SK-N-SH (cell line): ENCODE results near the gene ELAVL4. TPM values are rescaled to one million over a fixed set of nuclear protein-coding genes. Genes with fewer than 3 reads are reported as not detected.

ENCODE experiments used
- CTCF ChIA-PET: fragments of 300-600, 350-600 bp; formaldehyde crosslinking; extraction: SDS; loops from one replicate; lab custom pipeline; 2021; lab: Yijun Ruan, JAX
- POLR2A ChIA-PET: fragments of 350-600 bp; sonication (Branson Sonifier 250); formaldehyde crosslinking; extraction: SDS; loops from one replicate; lab custom pipeline; 2020; ENCODE audit warnings: antibody characterized with exemption, inconsistent platforms; lab: Yijun Ruan, JAX
- DNase-seq: peaks from one replicate; pipeline ENCODE4 v3.0.0; 2012
- H2AFZ ChIP-seq: fragments of 200-600 bp; sonication (generic); 2 replicates; pipeline ENCODE4 v1.8.1; 2016; ENCODE audit warnings: antibody characterized with exemption, mild to moderate bottlenecking, low read depth
- H3F3A ChIP-seq: fragments of 200-600 bp; sonication (generic); replicated peaks from 2 replicates; pipeline ENCODE3; 2016; ENCODE audit warnings: antibody characterized with exemption, mild to moderate bottlenecking; ENCODE audit not compliant: insufficient read depth
- H3K27ac ChIP-seq, 2 experiments: fragments of 200-500 bp in 1 of 2; fragments of 200-600 bp in 1 of 2; sonication (Bioruptor generic) in 1 of 2; sonication (generic), shearing (Covaris generic) in 1 of 2; 2 replicates each; pipeline versions ENCODE4 v1.5.1 to v1.6.1; 2014 to 2016; ENCODE audit warnings: low read depth in 2 of 2, inconsistent platforms in 1 of 2, low read length in 1 of 2, mild to moderate bottlenecking in 1 of 2, mixed read lengths in 1 of 2
- H3K27me3 ChIP-seq: fragments of 200-600 bp; sonication (generic), shearing (Covaris generic); 2 replicates; pipeline ENCODE4 v1.6.1; 2016; ENCODE audit warnings: mixed run types; ENCODE audit not compliant: insufficient read depth
- H3K36me3 ChIP-seq, 2 experiments: fragments of 200-500 bp in 1 of 2; fragments of 200-600 bp in 1 of 2; sonication (Bioruptor generic) in 1 of 2; sonication (generic) in 1 of 2; replicated peaks in 1 of 2; 2 replicates each; pipeline versions ENCODE3 to v1.5.1; 2014 to 2016; ENCODE audit warnings: low read length in 1 of 2, mild to moderate bottlenecking in 1 of 2; ENCODE audit not compliant: insufficient read depth in 2 of 2, control insufficient read depth in 1 of 2
- H3K4me1 ChIP-seq, 2 experiments: fragments of 200-500 bp in 1 of 2; fragments of 200-600 bp in 1 of 2; sonication (Bioruptor generic) in 1 of 2; sonication (generic), shearing (Covaris generic) in 1 of 2; 2 replicates each; pipeline versions ENCODE4 v1.5.1 to v1.6.1; 2014 to 2016; ENCODE audit warnings: low read depth in 1 of 2, low read length in 1 of 2, mixed run types in 1 of 2; ENCODE audit not compliant: insufficient read depth in 2 of 2, control insufficient read depth in 1 of 2
- H3K4me2 ChIP-seq: fragments of 200-600 bp; sonication (generic), shearing (Covaris generic); 2 replicates; pipeline ENCODE4 v1.6.1; 2017; ENCODE audit warnings: mixed run types
- H3K4me3 ChIP-seq, 2 experiments: fragments of 200-500 bp in 1 of 2; fragments of 200-600 bp in 1 of 2; sonication (Bioruptor generic) in 1 of 2; sonication (generic), shearing (Covaris generic) in 1 of 2; 2 replicates each; pipeline versions ENCODE4 v1.5.1 to v1.8.1; 2014 to 2016; ENCODE audit warnings: low read depth in 2 of 2, inconsistent platforms in 1 of 2, low read length in 1 of 2, mild to moderate bottlenecking in 1 of 2, mixed read lengths in 1 of 2, moderate library complexity in 1 of 2
- H3K79me2 ChIP-seq: fragments of 200-600 bp; sonication (generic); 2 replicates; pipeline ENCODE4 v1.8.1; 2017; ENCODE audit warnings: mild to moderate bottlenecking; ENCODE audit not compliant: insufficient read depth
- H3K9ac ChIP-seq: fragments of 200-600 bp; sonication (generic); 2 replicates; pipeline ENCODE4 v1.6.1; 2017; ENCODE audit warnings: mixed run types
- H3K9me2 ChIP-seq: fragments of 200-600 bp; sonication (generic); 2 replicates; pipeline ENCODE4 v1.6.1; 2017; ENCODE audit warnings: mixed run types
- H3K9me3 ChIP-seq: fragments of 200-600 bp; sonication (generic); 2 replicates; pipeline ENCODE4 v1.6.1; 2017; ENCODE audit warnings: mixed run types, mild to moderate bottlenecking, moderate library complexity
- H4K20me1 ChIP-seq: fragments of 200-600 bp; sonication (generic); 2 replicates; pipeline ENCODE4 v1.6.1; 2017; ENCODE audit warnings: mild to moderate bottlenecking, mixed run types; ENCODE audit not compliant: insufficient read depth
- CHD2 ChIP-seq: fragments of 150-350 bp; IDR thresholded peaks from 2 replicates; pipeline ENCODE4 v1.6.1; 2018; ENCODE audit warnings: low read length; ENCODE audit not compliant: partially characterized antibody
- CTCF ChIP-seq: fragments of 200-600 bp; sonication (generic); IDR thresholded peaks from 2 replicates; pipeline ENCODE4 v1.6.1; 2017; ENCODE audit warnings: antibody characterized with exemption, mild to moderate bottlenecking, moderate library complexity
- ELF1 ChIP-seq: IDR thresholded peaks from 2 replicates; pipeline ENCODE4 v1.4.0; 2012
- FOXM1 ChIP-seq: IDR thresholded peaks from 2 replicates; pipeline ENCODE4 v1.4.0; 2012; ENCODE audit warnings: low read depth, mild to moderate bottlenecking
- IRF3 ChIP-seq: fragments of 150-350 bp; IDR thresholded peaks from 2 replicates; pipeline ENCODE4 v1.6.1; 2016; ENCODE audit warnings: mild to moderate bottlenecking, low read depth, low read length
- JUND ChIP-seq: IDR thresholded peaks from 2 replicates; pipeline ENCODE4 v1.4.0; 2012
- NFIC ChIP-seq: IDR thresholded peaks from 2 replicates; pipeline ENCODE4 v1.4.0; 2012; ENCODE audit warnings: borderline replicate concordance
- NRF1 ChIP-seq: IDR thresholded peaks from 2 replicates; pipeline ENCODE4 v1.6.1; 2012; ENCODE audit warnings: low read depth, mild to moderate bottlenecking, low read length
- PBX3 ChIP-seq: IDR thresholded peaks from 2 replicates; pipeline ENCODE4; 2012
- POLR2AphosphoS5 ChIP-seq: IDR thresholded peaks from 2 replicates; pipeline ENCODE4 v1.6.1; 2012; ENCODE audit warnings: low read depth, low read length
- RAD21 ChIP-seq: IDR thresholded peaks from 2 replicates; pipeline ENCODE4 v1.6.1; 2012; ENCODE audit warnings: mild to moderate bottlenecking, low read length
- REST ChIP-seq: IDR thresholded peaks from 2 replicates; pipeline ENCODE4 v1.6.1; 2012; ENCODE audit warnings: mild to moderate bottlenecking, low read depth, low read length, moderate library complexity
- SIN3A ChIP-seq: IDR thresholded peaks from 2 replicates; pipeline ENCODE4 v1.6.1; 2012; ENCODE audit warnings: low read depth, mild to moderate bottlenecking, low read length, moderate library complexity, borderline replicate concordance
- TAF1 ChIP-seq: IDR thresholded peaks from 2 replicates; pipeline ENCODE4 v1.6.1; 2012; ENCODE audit warnings: low read depth, mild to moderate bottlenecking, low read length, moderate library complexity, borderline replicate concordance
- TCF12 ChIP-seq: IDR thresholded peaks from 2 replicates; pipeline ENCODE4 v1.4.0; 2012
- USF1 ChIP-seq: IDR thresholded peaks from 2 replicates; pipeline ENCODE4 v1.4.0; 2012; ENCODE audit warnings: low read depth, borderline replicate concordance
- ZBTB33 ChIP-seq: IDR thresholded peaks from 2 replicates; pipeline ENCODE4 v1.4.0; 2012; ENCODE audit warnings: low read depth, borderline replicate concordance
- WGBS: methylation state at CpG from one replicate; pipeline ENCODE4 v1.1.6; 2017; ENCODE audit warnings: low lambda C conversion rate; 5-methylcytosine and 5-hydroxymethylcytosine counted together
- polyA plus RNA-seq, 3 experiments: library from polyadenylated mRNA; depleted of rRNA; stranded (reverse); fragments of >200 nt; gene quantifications; 2 replicates each; pipeline ENCODE4 v1.2.3, GENCODE V29; 2012

The ELAVL4 gene
- polyA plus RNA-seq, 1 of the 3 experiments (the other 2 are of a cell fraction) = 2.7 TPM

- Histone ChIP-seq H2AFZ (no peak overlapping the region), H3F3A (no peaks in the 10 kb centered on the region), H3K9ac (no peak overlapping the region), H3K79me2 (no peaks in the 10 kb centered on the region), H3K9me3 (no peaks in the 10 kb centered on the region), H3K4me3 (no peak overlapping the region), H3K27me3 (no peaks in the 10 kb centered on the region), H3K27ac (no peak overlapping the region)
- CTCF ChIA-PET = interaction anchor here (0.7 to 1.6 kb wide), 4 partner anchors 8 to 246 kb away, joined by 3 to 5 read pairs (median 3); no protein-coding TSS in a partner anchor
- no peak for DNase-seq
- WGBS = 45% methylated on average over 2 of the region's 2 CpGs
- POLR2A ChIA-PET = no interaction called here
- TF ChIP-seq TCF12 (no peak), ELF1 (no peak), SIN3A (no peak), USF1 (no peak), NRF1 (no peak), NFIC (no peak), CHD2 (no peak), PBX3 (no peak), POLR2AphosphoS5 (no peak), IRF3 (no peak), CTCF (no peak), JUND (no peak), TAF1 (no peak), RAD21 (no peak), ZBTB33 (no peak), FOXM1 (no peak), REST (no peak)
- TF ChIP-seq, all 33 proteins: peak for 0
- Histone ChIP-seq H3K4me1 (no peaks in the 10 kb centered on the region), H4K20me1 (no peaks in the 10 kb centered on the region), H3K9me2 (no peaks in the 10 kb centered on the region), H3K4me2 (no peak overlapping the region), H3K36me3 (no peaks in the 10 kb centered on the region)
These were observed 33.8 kb upstream of the ELAVL4 start for GRCh38 chr1:50074931-50075330.
